ENCODE results near the gene DDX10.
"Not testable (repeated sequence)": the region's sequence is repeated elsewhere in the genome, so short reads cannot be mapped to it uniquely, and the experiment has no call there.

Gene DDX10

DNA sequence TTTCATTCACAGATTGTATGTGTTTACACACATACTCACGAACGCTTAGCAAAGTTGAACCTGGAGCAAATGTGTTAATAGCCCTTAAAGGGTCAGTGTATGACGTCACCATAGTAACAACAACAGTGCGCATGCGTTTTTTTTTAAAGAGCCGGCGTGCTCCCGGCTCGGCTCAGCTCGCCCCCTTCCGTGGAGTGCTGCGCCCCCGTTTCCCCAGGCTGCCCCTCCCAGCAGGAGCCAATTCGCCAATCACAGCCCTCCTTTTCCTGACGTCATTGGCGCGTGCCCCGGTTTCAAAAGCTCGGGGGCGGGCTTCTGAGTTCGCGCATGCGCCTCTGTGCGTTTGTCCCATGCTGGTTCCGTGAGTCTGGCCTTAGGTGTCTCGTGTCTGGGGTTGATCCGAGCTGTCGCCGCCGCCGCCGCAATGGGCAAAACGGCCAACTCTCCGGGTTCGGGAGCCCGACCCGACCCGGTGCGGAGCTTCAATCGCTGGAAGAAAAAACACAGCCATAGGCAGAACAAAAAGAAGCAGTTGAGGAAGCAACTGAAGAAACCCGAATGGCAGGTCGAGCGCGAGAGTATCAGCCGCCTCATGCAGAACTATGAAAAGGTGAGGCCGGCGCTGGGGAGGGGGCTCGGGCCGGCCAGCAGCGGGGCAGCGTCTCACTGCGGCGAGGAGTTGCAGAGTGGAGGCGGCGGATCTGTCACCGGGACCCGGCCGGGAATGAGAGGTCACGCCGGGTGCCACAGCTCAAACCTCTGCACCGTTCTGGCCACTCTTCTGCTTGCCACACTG is at the start of gene DDX10:
TSS of gene DDX10 (plus strand) at position 340 of the 796 bp plus-strand sequence. CDS start at position 425, 85 bp downstream.
- peak; percentile 96 for DNase-seq (ENCODE audit: low read depth)

DNA sequence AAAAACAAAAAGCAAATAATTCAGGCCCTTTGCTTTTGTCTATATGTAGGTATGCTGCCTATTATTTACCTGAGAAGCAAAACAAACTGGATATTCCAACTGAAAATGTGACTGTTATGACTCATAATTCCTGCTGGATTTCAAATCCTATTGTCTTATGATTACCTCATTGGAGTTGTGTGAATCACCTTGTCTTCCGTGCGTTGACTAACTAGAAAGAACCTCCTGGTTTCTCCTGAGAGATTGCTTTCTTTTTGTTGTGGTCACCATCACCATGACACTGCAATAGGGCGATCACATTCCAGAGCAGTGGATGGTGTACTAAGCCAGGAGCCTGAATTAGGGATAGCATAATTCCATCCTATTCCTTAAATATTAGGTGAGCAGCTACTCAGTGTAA is 48.3 kb upstream of the DDX10 start:
- peak; percentile 93 for DNase-seq (ENCODE audit: low read depth)

DNA sequence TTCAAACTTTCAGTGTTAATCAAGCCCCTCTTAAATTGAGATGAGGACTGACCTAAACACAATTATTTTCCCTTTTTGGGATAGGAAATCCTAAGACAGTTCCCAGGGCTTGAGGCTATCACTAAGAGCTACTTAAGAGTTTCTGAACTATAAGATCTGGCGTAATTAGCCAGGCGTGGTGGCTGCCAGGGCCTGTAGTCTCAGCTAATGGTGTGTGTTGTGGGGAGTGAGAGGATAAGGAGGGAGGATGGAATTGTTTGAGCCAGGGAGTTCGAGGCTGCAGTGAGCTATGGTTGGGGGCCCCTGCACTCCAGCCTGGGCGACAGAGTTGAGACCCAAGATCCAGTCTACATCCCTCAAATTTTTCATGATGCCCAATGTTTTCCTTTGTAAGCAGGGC is 47.8 kb upstream of the DDX10 start:
- no peak for DNase-seq (ENCODE audit: low read depth)

DNA sequence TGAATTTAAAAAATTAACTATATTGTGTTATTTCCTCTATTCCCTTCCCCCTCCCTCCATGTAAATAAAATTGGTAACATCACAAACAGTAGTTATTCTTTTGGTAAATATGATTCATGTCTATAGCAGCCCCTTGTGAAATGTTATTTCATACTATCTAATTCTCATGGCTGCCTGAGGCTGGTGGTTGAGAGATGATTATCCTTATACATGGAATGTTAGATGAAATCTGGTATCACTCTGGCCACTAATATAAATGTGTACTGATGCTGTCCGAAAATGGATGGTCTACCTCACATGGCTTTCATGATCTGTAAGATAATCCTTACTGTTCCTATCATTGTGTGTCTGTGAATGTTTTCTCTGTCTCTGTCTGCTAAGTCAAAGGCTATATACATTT is 46.3 kb upstream of the DDX10 start:
- DNase-seq (ENCODE audit: low read depth) = peak; percentile 66

DNA sequence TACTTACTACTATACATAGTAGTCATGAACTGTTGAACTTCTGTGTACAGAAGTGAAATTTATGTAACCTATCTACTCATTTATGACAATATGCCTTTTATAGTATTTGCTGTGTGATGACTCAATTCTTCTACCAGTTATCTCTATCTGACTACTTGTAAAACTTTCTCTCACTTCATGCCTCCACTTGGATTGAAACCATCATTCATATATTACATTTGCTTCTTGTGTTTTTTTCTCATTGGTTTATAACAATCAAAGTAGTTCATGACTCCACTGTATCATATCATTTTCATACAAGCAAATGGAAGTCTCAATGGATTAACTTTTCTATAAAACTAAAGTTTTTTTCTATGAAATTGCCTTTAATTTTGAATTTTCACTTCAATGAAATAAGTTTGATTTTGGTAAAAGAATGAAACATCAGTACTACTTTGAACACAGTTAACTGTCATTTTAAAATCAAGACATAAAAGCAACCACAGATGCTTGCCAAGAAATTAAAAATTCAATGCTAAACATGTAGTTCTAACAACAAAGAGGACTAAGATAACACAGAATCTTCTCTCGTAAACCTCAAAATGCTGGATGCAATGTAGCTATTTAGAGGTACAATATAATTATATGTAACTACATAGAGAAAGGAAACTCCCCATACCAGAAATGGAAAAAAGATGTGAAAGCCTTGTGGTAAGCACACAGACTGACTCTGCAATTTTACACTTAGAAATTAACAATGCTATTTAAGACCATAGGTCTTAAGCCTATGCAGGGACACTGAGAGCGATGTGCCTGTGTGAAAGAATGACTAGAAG is 43.7 kb upstream of the DDX10 start:
- peak; percentile 69 for DNase-seq (ENCODE audit: low read depth)

DNA sequence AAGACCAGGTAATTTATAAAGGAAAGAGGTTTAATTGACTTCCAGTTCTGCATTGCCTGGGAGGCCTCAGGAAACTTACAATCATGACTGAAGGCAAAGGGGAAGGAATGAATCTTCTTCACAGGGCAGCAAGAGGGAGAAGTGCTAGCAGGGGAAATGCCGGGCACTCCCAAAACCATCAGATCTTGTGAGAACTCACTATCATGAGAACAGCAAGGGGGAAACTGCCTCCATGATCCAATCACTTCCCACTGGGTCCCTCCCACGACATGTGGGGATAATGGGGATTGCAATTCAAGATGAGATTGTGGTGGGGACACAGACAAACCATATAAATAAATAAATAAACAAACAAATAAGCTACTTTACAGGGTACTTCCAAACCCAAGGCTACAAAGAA is 42.5 kb upstream of the DDX10 start:
- no peak for DNase-seq (ENCODE audit: low read depth)

DNA sequence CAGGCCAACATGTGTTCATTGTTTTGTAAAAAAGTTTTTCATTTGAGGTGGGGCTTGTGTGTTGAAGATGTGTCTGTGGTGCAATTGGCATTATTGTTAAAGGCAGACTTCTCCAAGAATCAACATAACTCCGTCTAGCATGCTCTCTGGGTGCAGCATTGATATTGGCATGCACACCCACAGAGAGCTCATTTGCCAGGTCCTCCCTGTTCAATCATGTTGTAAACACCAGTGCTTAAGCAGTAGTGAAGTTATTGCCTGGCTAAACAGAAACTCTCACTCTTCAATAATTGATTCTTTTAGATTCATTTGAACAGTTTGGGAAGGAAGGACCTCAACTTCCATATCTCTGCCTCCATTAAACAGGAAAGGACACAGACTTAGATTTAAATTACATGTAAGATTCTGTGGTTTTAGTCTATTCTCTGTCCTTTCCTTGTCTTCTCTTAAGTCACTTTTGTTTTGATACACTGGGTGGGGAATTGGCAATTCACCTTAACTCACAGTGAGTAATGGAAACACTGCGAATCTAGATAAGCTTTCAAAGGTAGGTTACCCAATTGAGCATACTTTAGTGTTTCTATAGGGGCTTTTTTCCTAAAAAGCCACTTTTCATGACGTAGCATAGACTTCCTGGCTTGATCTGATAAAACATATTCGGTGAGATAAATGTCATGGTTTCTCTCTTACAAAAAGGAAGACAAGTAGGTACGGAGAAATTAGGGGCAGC is 40.5 kb upstream of the DDX10 start:
- DNase-seq (ENCODE audit: low read depth) = no peak

DNA sequence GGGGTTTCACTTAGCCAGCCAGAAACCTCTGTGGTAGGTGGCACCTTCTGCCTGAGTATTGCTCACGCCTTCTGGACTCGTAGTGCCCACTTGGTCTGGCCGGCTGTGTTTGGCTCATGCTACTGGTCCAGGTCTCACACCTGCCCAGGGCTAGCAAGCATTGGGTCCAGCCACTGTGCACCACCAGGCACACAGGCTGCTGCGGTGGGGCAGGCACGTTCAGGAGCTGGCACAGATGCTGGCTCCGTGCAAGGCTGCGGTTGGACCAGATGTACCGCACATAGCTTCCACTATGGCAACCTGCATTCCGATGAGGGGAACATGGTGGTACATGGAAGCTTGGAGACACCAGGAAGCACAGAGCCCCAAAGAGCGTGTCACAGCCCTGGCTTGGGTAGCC is 36.5 kb upstream of the DDX10 start:
- DNase-seq (ENCODE audit: low read depth) = no peak

DNA sequence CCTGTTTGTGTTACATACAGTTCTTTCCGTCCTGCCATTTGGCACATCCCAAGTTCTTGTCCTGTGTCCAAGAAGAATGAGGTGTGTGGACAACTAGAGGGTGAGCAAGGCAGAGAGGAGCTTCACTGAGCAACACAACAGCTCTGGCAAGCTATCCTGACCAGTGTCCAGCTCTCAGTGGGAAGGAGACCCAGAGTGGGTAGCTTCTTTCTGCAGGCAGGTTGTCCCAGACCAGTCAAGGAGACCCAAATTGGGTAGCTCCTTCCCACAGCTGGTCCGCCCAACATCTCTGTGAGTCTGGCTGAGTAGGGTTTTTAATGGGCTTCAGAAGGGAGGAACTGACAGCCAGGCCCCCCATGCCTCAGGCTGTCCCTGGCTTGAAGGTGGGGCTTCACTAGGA is 36.1 kb upstream of the DDX10 start:
- no peak for DNase-seq (ENCODE audit: low read depth)

DNA sequence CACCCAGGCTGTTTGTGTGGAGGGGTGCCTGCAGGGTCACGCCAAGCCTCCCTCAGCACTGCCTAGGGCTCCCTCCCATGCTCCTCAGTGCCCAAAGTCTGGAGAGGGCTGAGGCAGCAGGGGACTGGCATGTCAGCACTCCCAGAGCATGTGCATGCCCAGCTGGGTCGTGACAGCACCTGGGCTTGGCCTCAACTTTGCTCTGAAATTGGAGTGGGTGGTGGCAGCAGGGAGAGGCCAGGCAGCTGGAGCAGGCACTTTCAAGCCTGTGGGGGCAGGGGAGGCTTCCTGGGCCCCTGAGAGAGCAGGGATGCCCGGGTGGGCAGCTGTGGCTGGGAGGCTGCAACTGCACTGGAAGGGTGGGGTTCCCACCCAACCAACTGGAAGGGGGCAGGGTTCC is 35.6 kb upstream of the DDX10 start:
- no peak for DNase-seq (ENCODE audit: low read depth)

DNA sequence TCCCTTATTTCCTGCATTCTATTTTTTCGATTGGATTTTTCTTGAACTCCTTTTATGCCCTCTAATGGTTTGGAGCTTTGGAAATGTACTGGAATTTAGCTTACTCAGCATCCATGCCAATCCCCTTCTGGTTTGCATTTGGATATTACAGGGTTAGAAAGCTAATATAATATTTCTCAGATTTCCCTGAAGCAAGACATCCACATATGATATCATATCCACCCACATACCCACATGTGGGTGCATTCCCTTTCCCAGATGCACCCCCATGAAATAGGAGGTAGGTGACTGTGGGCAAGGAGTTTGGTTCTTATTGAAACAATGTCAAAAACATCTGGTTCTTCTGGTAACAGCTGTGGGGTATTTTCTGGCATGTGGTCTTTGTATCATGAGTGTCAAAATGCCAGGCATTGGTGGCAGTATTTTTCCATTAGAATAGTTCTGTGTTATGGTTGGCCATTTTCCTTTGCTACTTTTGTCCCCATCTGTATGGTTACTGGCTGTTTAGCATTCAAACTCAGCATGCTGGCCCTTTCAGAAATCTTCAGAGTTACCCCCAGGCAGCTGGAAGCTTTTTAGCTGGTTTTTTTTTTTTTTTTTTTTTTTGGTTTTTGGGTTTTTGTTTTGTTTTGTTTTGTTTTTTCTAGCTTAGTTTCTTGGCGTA is 32.7 kb upstream of the DDX10 start:
- no peak for DNase-seq (ENCODE audit: low read depth)

DNA sequence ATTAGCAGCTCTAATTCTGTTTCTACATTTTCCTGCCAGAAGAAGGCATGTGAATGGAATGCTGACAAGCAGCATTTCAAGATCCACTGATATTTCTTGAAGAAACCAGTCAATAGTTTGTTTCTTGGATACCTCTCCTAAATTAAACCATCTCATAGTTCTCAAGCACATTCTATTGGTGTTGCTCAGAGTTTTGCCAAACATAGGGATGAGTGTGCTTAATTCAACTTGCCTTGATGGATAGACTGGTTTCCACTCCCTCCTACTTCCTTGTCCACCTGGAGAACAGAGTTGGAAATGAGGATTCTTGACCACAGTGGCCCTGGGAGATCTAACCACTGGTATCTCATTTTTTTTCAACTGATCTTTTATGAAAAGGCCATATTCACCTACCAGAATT is 29.8 kb upstream of the DDX10 start:
- DNase-seq (ENCODE audit: low read depth) = peak; percentile 60

DNA sequence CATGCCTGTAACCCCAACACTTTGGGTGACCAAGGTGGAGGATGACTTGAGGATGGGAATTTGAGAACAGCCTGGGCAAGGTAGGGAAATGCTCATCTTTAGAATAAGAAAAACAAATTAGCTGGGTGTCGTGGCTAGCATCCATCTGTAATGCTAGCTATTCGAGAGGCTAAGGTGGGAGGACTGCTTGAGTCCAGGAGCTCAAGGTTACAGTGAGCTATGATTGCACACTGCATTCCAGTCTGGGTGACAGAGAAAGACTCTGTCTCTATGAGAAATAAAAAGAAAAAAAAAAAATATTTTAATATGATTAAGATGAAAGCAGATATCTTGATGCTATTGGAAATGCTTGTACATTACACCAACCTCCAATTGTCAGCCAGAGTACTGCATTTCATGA is 28.6 kb upstream of the DDX10 start:
- no peak for DNase-seq (ENCODE audit: low read depth)

DNA sequence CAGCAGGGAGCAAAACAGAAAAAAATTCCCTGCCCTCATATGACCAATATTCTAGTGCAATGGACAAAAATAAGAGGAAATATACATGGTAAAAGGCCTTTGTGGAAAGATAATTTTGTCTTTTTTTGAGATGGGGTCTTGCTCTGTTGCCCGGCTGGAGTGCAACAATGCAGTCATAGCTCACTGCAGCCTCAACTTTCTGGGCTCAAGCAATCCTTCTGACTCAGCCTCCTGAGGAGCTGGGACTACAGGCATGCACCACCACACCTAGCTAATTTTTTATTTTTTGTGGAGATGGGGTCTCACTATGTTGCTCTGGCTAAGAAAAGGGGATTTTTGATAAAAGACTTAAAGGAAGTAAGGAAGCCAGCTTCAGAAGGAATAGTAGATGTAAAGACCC is 25.7 kb upstream of the DDX10 start:
- no peak for DNase-seq (ENCODE audit: low read depth)

DNA sequence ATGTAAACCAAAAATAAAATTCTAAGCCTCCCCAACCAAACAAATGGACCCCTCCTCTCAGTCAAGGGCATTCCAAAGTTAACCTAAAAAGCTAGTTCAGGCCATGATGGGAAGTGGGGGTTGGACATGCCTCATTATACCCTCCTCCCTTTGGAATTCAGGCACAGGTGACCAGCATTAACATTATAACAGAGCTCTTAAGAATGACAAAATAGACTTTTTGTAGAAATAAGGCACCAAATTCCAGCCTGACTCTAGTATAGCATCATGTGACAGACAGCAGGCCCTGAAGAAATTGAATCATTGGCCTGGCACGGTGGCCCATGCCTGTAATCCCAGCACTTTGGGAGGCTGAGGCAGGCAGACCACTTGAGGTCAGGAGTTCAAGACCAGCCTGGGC is 23.1 kb upstream of the DDX10 start:
- not testable (repeated sequence) for DNase-seq (ENCODE audit: low read depth)

DNA sequence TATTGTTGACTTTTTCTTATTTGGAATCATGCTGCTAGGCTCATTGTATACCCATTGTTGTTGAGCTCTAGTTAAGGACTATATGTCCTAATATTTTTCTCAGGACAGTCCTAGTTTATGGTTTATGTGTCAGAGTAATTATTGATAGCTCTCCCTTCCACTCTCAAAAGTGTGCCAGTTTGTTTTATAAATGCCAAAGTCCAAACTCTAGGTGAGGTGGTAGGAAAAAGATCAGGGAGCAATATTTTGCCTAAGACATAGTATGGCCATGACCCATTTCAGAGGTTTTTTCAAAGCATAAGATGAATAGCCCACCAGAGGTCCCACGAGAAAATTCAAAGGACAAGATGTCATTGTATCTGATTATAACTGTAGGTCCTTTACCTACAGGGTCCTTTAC is 20.9 kb upstream of the DDX10 start:
- DNase-seq (ENCODE audit: low read depth) = no peak

DNA sequence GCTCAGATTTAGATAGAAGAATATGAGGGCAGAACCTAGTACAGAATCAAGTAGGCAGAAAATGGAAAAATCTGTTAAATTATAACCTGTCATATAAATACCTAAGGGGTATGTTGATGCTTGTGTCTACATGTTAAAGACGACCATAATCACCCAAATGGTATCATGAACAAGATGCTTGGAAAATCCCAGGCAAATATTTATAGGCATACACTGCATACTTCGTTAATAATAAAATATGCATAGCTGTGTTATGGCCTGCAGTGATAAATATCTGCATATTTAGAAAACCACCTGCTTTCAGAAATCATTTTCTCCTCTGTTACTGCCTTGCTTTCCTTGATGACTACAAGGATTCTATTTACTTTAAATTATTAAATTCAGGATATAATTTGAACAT is 18.9 kb upstream of the DDX10 start:
- no peak for DNase-seq (ENCODE audit: low read depth)

DNA sequence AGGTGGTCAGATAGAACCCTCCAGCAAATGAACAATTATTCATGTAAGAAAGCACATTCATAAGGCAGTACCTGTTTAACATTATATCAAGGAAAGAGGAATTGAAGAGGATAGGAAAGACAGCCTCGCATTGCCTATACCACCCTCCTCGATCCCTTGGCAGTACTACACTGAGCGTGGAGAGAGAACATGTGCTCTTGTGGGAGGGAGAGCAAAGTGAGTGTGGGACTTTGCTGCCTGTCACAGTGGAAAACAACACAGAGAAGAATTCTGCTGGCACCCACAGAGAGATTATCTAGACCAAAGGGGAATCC is 17.5 kb upstream of the DDX10 start:
- no peak for DNase-seq (ENCODE audit: low read depth)

DNA sequence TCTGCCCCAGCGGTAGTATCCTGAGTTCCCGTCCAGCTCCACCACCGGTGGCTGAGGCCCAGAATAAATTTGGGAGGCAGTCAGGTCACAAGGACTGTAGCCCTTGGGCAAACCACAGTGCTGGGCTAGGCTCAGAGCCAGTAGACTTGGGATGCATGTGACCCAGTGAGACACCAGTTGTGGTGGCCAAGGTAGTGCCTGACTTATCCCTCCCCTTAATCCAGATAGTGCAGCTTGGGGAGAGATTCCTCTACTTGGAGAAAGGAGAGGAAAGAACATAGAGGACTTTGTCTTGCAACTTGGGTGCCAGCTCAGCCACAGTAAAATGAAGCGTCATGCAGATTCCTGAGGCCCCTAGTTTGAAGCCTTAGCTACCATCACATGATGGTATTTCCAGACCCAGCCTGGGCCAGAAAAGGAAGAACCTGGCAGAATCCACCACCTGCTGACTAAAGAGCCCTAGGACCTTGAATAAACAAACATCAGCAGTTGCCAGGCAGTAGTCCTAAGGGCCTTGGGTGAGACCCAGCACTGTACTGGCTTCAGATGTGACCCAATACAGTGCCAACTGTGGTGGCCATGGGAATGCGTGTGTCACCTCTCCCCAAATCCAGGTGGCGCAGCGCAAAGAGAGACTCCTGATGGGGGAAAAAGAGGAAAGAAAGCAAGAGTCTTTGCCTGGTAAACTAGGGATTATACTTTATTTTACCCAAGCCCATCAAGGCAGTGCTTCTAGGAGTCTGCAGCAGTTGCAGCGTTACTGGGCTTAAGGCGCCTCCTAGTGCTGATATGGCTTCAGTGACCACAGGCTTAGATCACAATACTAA is 17.0 kb upstream of the DDX10 start:
- peak; percentile 78 for DNase-seq (ENCODE audit: low read depth)

DNA sequence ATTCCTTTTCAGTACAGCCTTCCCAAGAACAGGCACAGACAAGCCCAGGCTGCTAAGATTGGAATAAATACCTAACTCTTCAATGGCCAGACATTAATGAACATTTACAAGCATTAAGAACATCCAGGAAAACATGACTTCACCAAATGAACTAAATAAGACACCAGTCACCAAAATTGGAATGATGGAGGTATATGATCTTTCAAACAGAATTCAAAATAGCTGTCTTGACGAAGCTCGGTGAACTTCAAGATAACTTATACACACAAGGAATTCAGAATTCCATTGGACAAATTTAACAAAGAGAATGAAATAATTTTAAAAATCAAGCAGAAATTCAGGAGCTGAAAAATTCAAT is 16.4 kb upstream of the DDX10 start:
- DNase-seq (ENCODE audit: low read depth) = no peak

DNA sequence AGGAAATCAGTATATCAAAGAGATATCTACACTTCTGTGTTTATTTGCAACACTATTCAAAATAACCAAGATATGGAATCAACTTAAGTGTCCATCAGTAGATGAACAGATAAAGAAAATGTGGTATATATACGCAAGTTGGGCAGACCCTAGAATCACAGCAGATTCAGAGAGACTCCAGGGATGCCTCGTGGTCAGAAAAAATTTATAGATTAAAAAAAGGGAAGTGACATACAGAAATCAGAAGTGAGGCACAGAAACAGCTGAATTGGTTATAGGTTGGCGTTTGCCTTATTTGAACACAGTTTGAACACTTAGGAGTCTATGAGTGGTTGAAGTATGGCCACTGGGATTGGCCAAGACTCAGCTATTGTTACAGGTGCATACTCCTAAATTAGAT is 10.8 kb upstream of the DDX10 start:
- DNase-seq (ENCODE audit: low read depth) = not testable (repeated sequence)

All from amniotic epithelial cell (primary cell).